Endothelial cell (in vitro differentiated cells): ENCODE measurements around the gene TPD52L1. TPM values are rescaled to one million over a fixed set of nuclear protein-coding genes. Genes with fewer than 3 reads are reported as not detected.

ENCODE experiments used
- DNase-seq: peaks from one replicate; pipeline ENCODE4 v3.0.0; 2021; ENCODE audit warnings: low spot score
- H3K27ac Mint-ChIP-seq: one replicate; pipeline ENCODE4 v1.8.0; 2021; ENCODE audit warnings: mixed read lengths, inconsistent platforms; ENCODE audit not compliant: unreplicated experiment
- H3K27me3 Mint-ChIP-seq: one replicate; pipeline ENCODE4 v1.8.0; 2021; ENCODE audit warnings: mild to moderate bottlenecking, moderate library complexity, mixed read lengths, inconsistent platforms; ENCODE audit not compliant: unreplicated experiment
- H3K36me3 Mint-ChIP-seq: one replicate; pipeline ENCODE4 v1.8.0; 2021; ENCODE audit warnings: mild to moderate bottlenecking, low read depth, mixed read lengths, inconsistent platforms; ENCODE audit not compliant: unreplicated experiment
- H3K4me1 Mint-ChIP-seq: one replicate; pipeline ENCODE4 v1.8.0; 2021; ENCODE audit warnings: mild to moderate bottlenecking, mixed read lengths, inconsistent platforms; ENCODE audit not compliant: unreplicated experiment
- H3K4me3 Mint-ChIP-seq: one replicate; pipeline ENCODE4 v1.8.0; 2021; ENCODE audit warnings: mild to moderate bottlenecking, mixed read lengths, inconsistent platforms; ENCODE audit not compliant: unreplicated experiment
- H3K9me3 Mint-ChIP-seq: one replicate; pipeline ENCODE4 v1.8.0; 2021; ENCODE audit warnings: mixed read lengths, inconsistent platforms; ENCODE audit not compliant: unreplicated experiment
- total RNA-seq: library from RNA; stranded (reverse); fragmentation: NEBNext Ultra II Directional; extraction: Animal tissue kit (Norgen Biotek cat#: 25700); gene quantifications from one replicate; pipeline ENCODE4 v1.2.1, GENCODE V29; 2021; ENCODE audit not compliant: unreplicated experiment
- TF ChIP-seq, protein P1 (sequence below): fragments of 200-600 bp; sonication (generic); IDR thresholded peaks from one replicate; pipeline ENCODE4 v1.5.0; 2021; ENCODE audit warnings: antibody characterized with exemption; ENCODE audit not compliant: unreplicated experiment

Gene TPD52L1
- total RNA-seq, 1 donor from 2014 or later = 118 TPM

DNA sequence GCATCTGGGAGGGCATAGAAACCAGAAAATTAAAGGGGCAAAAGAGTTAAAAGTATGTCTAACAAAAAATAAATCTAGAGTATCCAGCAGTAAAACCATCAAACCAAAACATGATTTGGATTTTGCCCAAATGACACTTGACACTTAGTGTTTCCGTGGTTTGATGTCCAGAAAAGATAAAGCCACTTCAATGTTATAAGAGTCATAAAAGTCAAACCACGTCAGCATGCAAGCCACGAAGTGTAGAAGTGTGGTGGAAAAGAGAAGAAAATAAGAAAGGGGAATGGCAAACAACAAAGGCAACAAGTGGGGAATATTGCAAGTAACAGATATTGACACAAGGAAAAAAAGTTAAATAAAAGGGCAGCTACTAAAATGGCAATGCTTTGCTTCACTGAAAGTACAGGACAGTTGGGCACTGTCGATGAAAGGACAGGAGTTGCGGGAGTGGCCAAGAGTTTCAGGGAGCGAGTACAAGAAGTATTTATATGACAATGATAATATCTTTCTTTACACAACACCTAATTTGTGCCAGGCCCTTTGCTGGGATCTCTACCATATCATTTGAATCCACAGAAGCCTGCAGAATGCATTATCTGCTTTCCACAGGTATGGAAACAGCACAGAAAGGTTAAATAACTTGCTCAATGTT lies 154.5 kb downstream of the TPD52L1 start:
- Mint-ChIP-seq H3K9me3 (no peaks in the 10 kb centered on the region), H3K27me3 (peaks cover 2% of the 10 kb centered on the region), H3K4me1 (peaks cover 5% of the 10 kb centered on the region), H3K36me3 (no peaks in the 10 kb centered on the region), H3K27ac (no peak overlapping the region), H3K4me3 (no peak overlapping the region)
- DNase-seq = no peak
- TF ChIP-seq, protein P1, sequence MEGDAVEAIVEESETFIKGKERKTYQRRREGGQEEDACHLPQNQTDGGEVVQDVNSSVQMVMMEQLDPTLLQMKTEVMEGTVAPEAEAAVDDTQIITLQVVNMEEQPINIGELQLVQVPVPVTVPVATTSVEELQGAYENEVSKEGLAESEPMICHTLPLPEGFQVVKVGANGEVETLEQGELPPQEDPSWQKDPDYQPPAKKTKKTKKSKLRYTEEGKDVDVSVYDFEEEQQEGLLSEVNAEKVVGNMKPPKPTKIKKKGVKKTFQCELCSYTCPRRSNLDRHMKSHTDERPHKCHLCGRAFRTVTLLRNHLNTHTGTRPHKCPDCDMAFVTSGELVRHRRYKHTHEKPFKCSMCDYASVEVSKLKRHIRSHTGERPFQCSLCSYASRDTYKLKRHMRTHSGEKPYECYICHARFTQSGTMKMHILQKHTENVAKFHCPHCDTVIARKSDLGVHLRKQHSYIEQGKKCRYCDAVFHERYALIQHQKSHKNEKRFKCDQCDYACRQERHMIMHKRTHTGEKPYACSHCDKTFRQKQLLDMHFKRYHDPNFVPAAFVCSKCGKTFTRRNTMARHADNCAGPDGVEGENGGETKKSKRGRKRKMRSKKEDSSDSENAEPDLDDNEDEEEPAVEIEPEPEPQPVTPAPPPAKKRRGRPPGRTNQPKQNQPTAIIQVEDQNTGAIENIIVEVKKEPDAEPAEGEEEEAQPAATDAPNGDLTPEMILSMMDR = no peak

DNA sequence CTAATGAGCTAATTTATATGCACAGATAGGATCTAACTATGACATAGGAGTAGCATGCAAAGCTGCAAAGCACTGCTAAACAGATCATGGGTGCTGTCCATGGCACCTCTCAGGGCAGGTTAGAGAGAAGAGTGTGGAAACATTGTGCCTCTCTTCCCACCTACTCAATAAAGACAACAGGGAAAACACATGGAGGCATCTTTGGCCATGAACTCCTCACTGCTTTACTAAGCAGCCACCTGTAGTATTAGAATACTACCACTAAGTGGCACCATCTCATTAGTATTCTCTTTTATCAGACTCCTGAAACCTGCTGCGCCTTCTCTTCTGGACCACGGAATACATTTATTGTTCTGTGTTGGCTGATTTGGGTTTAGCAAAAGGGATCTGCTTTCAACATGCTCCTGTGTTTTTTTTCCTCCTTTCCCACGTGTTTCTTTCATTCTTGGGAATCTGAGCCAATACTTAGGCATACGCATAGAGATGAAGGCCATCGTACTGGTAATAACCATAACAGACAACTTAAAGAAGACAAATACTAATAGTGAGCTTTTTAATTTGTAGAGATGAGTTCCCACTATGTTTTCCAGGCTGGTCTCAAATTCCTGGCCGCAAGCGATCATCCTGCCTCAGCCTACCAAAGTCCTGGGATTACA lies 157.5 kb downstream of the TPD52L1 start:
- no peaks in the 10 kb centered on the region for H3K9me3 Mint-ChIP-seq
- H3K27ac Mint-ChIP-seq = no peak overlapping the region
- no peaks in the 10 kb centered on the region for H3K36me3 Mint-ChIP-seq
- peak; percentile 36 for DNase-seq
- H3K27me3 Mint-ChIP-seq = peaks cover 2% of the 10 kb centered on the region
- TF ChIP-seq, protein P1 = peak; percentile 79
- H3K4me1 Mint-ChIP-seq = peaks cover 6% of the 10 kb centered on the region
- no peak overlapping the region for H3K4me3 Mint-ChIP-seq

GRCh38 chr6:125312478-125312877 lies 158.9 kb downstream of the TPD52L1 start:
- no peaks in the 10 kb centered on the region for H3K36me3 Mint-ChIP-seq
- H3K4me3 Mint-ChIP-seq = no peak overlapping the region

DNA sequence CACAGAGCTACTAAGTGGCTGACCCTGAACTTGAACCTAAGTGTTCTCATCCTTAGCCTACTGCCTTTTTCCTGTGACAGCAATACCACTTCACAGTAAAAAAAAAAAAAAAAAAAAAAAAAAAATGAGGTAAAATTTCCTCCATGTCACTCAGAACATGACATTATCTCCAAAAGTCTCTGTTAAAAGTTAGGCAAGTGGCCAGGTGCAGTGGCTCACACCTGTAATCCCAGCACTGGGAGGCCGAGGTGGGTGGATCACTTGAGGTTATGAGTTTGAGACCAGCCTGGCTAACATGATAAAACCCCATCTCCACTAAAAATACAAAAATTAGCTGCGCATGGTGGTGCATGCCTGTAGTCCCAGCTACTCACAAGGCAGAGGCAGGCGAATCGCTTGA lies 159.4 kb downstream of the TPD52L1 start:
- no peaks in the 10 kb centered on the region for H3K36me3 Mint-ChIP-seq
- TF ChIP-seq, protein P1 = no peak
- H3K27me3 Mint-ChIP-seq = peaks cover 2% of the 10 kb centered on the region
- no peak overlapping the region for H3K27ac Mint-ChIP-seq
- H3K4me1 Mint-ChIP-seq = peaks cover 6% of the 10 kb centered on the region
- no peaks in the 10 kb centered on the region for H3K9me3 Mint-ChIP-seq
- DNase-seq = no peak
- no peak overlapping the region for H3K4me3 Mint-ChIP-seq

More at GRCh38 chr6:125312478-125312877, 158.9 kb downstream of the TPD52L1 start:
- TF ChIP-seq, protein P1 = no peak
- H3K27ac Mint-ChIP-seq = no peak overlapping the region
- H3K27me3 Mint-ChIP-seq = peaks cover 2% of the 10 kb centered on the region
- peaks cover 6% of the 10 kb centered on the region for H3K4me1 Mint-ChIP-seq
- DNase-seq = no peak
- H3K9me3 Mint-ChIP-seq = no peaks in the 10 kb centered on the region

Other genes with a start within 250 kb of the TPD52L1 start
- 50.7 TPM for gene RNF217, start 191.3 kb upstream of the TPD52L1 start, total RNA-seq
- 18.4 TPM for gene HDDC2, start 148.2 kb downstream of the TPD52L1 start, total RNA-seq